GF-D8 (cell line): ENCODE results near the gene GNAL.

Experiments
- DNase-seq: peaks from one replicate; lab custom pipeline; 2025; lab: John Stamatoyannopoulos, UW

Gene GNAL

DNA sequence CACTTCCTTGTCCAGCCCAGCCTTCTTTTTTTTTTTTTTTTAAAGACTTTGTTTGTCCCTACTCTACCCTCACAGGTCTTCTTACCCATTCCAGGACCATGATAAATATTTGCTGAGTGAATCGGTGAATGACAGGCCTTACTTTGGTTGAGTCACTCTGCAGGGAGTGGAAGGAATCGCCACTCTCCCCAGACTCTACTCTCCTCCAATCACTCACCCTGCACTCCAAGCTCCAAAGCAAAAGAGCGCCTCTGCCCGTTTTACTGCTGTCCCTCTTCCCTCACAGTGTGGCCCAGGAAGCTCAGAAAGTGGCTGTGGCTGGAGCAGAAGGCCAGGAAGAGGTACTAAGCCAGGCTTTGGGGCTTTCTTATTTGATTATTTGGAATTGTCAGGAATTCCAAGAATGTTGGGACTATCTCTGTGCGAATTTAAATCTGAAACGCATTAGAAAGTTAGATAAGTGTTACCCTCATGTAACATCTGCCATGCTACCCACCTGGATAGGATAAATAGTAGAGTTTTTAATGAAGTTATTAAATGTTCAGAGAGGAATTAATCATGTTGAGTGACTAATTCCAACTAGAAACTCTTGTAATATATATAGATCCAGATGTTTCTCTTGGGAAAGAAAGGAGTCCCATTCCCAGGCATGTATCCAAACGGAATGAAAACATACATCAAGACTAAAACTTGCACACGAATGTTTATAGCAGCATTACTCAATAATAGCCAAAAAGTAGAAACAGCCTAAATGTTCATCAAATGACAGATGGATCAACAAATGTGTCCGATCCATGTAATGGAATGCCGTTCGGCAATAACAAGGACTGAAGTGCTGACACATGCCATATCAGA lies 119.2 kb downstream of the GNAL start:
- no peak for DNase-seq

GRCh38 chr18:11809895-11810294 lies 120.8 kb downstream of the GNAL start:
- no peak for DNase-seq

GRCh38 chr18:11810379-11810778 lies 121.3 kb downstream of the GNAL start:
- DNase-seq, result no peak

DNA sequence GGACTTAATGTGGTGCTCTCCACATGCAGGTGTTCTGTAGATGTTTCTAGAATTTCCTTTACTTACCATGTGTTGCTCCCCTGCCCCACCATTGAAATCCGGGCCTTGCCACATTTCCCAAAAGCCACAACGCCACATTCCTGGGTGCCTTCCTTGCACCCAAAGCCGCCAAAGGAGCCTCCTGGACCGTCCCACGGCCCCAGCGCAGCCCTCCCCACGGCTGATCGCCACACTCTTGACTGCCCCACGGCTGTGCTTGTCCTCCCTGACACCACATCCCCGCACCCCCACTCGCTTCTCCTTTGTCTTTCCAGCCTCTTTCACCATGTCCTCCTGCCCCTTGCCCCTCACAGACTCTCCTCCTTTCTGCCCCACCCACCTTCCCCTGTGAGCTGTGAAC lies 121.9 kb downstream of the GNAL start:
- no peak for DNase-seq

DNA sequence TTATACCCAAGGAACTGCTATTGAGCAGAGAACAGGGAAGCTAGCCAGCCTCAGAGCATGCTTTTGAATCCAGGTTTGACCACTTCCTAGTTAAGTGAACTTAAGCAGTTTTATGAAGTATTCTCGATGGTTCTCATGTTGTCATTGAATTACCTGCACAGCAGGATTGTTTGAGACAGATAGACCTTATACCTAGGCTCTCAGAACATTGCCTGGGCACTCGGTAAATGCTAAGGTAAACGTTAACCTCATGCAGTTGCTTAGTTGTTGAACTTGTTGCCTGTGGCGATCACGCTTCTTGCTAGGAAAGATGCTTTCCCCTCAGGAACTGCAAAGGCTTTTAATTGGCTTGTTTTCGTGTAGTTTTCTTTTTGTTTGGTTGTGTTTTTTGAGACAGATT lies 128.2 kb downstream of the GNAL start:
- DNase-seq, result no peak

GRCh38 chr18:11818486-11819203 lies 129.6 kb downstream of the GNAL start:
- no peak for DNase-seq

- DNase-seq, result no peak
These were observed 130.9 kb downstream of the GNAL start for GRCh38 chr18:11819938-11820337.

DNA sequence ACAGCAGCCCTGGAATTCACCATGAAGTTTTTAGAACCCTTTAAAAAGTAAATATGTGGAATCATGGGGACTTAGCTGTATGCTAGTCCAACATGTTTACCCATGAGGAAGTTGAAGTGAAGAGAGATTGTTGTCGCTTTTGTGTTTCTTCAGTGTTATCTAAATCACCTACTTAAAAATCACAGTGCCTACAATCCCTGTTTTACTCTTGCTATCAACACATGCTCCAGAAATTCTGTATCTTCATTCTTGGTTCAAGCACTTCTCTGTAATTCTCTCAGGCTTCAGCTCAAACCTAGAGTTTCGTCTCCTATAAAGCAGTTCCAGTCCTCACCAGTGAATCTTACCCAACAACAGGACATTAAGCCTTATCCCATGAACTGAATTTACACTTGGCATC lies 131.6 kb downstream of the GNAL start:
- no peak for DNase-seq

DNA sequence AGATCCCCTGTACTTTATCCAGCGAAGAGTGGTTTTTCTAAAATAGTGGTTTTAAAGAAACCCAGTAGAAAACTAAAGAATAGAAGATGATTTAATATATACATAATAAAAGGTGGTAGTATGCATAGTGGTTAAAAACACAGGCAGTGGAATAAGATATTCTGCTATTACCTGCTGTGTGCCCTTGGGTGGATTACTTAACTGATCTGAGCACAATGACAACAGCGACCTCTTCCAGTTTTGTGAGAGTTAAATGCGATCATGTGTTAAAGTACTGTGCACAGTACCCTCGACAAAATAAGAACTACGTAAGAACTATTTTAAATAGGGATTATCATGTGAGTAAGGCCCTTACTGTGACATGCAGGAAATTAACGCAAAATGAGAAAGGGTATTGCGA lies 132.1 kb downstream of the GNAL start:
- no peak for DNase-seq

- no peak for DNase-seq
These were observed 132.7 kb downstream of the GNAL start for GRCh38 chr18:11821643-11822237.

- no peak for DNase-seq
These were observed 134.5 kb downstream of the GNAL start for GRCh38 chr18:11823545-11823944.

GRCh38 chr18:11826836-11827235 lies 137.8 kb downstream of the GNAL start:
- DNase-seq, result no peak

GRCh38 chr18:11828786-11829432 lies 139.8 kb downstream of the GNAL start:
- no peak for DNase-seq

- DNase-seq, result no peak
These were observed 141.5 kb downstream of the GNAL start for GRCh38 chr18:11830585-11830984.

DNA sequence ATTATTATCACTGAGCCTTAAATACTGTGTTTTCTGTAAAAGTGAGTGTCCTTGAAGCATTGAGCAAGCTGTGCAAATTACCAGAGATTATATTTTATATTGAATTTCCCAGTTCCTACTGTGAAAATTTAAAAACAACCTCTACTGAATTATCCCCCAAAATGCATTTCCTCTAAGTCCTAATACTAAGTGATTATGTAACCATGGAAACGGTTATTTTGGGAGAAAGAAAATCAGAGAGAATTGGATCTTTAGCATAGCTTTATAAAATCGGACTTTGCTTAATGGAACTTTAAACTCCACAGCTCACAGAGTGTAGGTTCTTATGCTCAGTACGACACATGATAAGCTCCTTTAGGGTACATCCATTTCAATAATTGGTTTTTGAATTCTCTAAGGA lies 142.9 kb downstream of the GNAL start:
- no peak for DNase-seq

GRCh38 chr18:11834772-11835171 lies 145.7 kb downstream of the GNAL start:
- DNase-seq, result no peak

DNA sequence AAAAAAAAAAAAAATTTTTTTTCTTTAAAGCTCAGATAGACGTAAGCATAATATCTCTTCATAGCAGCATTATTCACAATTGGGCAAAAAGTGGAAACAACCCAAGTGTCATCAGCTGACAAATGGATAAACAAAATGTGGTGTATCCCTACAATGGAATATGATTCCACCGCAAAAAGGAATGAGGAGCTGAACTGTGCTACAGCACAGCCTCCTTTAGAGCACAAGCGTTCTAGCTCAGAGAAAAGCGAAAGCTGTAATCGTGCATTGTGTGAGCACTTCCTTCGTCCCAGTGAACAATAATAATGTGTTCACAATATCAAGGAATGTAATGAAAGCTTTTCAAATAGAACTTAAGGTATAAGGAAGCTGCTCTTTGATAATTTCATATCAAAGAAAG lies 150.5 kb downstream of the GNAL start:
- DNase-seq, result no peak

DNA sequence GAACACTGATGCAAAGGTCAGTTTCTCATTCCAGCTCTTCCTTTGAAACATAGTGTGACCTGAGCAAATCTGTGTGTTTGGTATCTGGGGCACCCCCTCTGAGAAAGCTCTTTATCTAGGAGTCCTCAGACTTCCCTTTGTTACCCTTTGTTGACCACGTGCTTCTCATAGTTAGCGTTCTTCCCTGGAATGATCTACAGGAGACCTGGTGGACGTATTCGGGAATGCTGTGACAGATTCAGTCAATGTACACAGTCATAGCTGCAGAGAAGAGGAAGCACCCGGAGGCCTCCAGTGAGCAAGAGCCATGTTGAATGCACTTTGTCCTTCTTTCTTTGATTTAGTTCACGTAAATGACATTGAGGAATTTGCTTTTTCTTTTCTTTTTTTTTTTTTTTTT lies 151.4 kb downstream of the GNAL start:
- no peak for DNase-seq

GRCh38 chr18:11842562-11842961 lies 153.5 kb downstream of the GNAL start:
- no peak for DNase-seq

DNA sequence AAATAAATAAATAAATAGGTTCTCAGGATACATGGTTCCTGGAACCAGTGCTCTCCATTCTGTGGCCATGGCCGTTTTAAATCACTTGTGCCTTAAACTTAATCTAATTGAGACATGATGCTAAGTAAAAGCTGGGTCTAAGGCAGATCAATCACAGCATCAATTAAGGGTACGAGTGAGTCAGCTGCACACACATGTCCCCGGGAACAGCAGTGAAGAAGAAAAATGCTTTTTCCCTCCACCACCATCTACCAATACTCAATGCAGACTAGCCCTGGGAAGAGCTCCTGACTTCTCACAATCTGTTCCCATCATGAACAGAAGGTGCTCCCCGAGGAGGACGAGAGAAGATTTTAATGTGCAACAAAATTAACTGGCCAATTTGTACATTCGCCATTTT lies 155.4 kb downstream of the GNAL start:
- no peak for DNase-seq

DNA sequence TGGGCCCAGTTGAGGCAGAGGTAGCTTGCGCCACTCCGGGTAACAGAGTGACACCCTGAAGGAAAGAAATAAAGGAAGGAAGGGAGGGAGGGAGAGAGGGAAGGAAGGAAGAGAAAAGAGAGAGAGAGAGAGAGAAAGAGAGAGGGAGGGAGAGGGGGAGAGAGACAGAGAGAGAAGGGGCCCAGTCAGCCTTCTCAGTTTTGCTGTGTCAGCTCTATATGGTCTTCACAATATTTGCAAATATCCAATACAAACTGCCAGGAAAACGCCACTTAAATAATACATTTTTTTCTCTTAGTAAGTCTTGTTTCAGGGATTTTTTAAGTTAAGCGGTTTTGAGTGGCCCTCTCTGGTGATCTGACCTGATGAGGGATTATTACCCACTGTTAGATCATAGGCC lies 156.6 kb downstream of the GNAL start:
- DNase-seq, result no peak

- DNase-seq, result no peak
These were observed 158.7 kb downstream of the GNAL start for GRCh38 chr18:11847811-11848210.

DNA sequence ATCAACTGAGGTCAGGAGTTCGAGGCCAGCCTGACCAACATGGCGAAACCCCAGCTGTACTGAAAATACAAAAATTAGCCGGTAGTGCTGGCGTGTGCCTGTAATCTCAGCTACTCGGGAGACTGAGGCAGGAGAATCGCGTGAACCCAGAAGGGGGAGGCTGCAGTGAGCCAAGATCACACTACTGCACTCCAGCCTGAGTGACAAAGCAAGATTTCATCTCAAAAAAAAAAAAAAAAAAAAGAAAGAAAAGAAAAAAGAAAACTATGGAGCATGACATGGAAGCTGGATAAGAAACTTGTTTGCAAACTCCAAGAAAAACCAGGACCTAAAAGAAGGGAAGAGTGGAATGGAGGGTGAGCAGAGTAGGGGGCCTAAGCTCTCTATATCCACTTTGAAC lies 160.2 kb downstream of the GNAL start:
- DNase-seq, result no peak
